Stimulated activated CD8-positive, alpha-beta memory T cell treated with anti-CD3 and anti-CD28 coated beads, Interleukin-4, amount 100 ng/mL, for 4 hours (primary cell): ENCODE results near the gene HDAC9.

Source experiments
- DNase-seq, 2 donors: peaks; one replicate each; pipeline ENCODE4 v3.0.0-alpha.2; 2020; ENCODE audit warnings: low read depth in 2 of 2, low spot score in 1 of 2

The HDAC9 gene

GRCh38 chr7:18653381-18654155, 158.0 kb downstream of the HDAC9 start:
- DNase-seq: no peak

- DNase-seq: no peak
Observed at GRCh38 chr7:18654709-18655108, 159.2 kb downstream of the HDAC9 start.

- DNase-seq: no peak
Observed at GRCh38 chr7:18655506-18655905, 160.0 kb downstream of the HDAC9 start.

- DNase-seq: no peak
Observed at GRCh38 chr7:18655912-18656311, 160.4 kb downstream of the HDAC9 start.

- DNase-seq: no peak
Observed at GRCh38 chr7:18656362-18656761, 160.8 kb downstream of the HDAC9 start.

GRCh38 chr7:18659746-18660145, 164.2 kb downstream of the HDAC9 start:
- DNase-seq: no peak

- DNase-seq: no peak
Observed at GRCh38 chr7:18663321-18663720, 167.8 kb downstream of the HDAC9 start.

- peak; percentile 14 to 24 for DNase-seq
Observed at GRCh38 chr7:18666107-18666728, 170.7 kb downstream of the HDAC9 start.

GRCh38 chr7:18667466-18667865, 171.9 kb downstream of the HDAC9 start:
- DNase-seq: no peak

GRCh38 chr7:18671176-18671575, 175.6 kb downstream of the HDAC9 start:
- DNase-seq: no peak

GRCh38 chr7:18675579-18675978, 180.0 kb downstream of the HDAC9 start:
- DNase-seq: no peak

GRCh38 chr7:18679261-18679660, 183.7 kb downstream of the HDAC9 start:
- DNase-seq: no peak

GRCh38 chr7:18680576-18680975, 185.0 kb downstream of the HDAC9 start:
- DNase-seq: no peak

- no peak for DNase-seq
Observed at GRCh38 chr7:18684916-18685315, 189.4 kb downstream of the HDAC9 start.

- no peak for DNase-seq
Observed at GRCh38 chr7:18685971-18686370, 190.4 kb downstream of the HDAC9 start.

- DNase-seq: no peak
Observed at GRCh38 chr7:18689551-18689950, 194.0 kb downstream of the HDAC9 start.

GRCh38 chr7:18693406-18693805, 197.9 kb downstream of the HDAC9 start:
- no peak for DNase-seq

GRCh38 chr7:18693816-18694215, 198.3 kb downstream of the HDAC9 start:
- DNase-seq: no peak

- no peak for DNase-seq
Observed at GRCh38 chr7:18694484-18694883, 198.9 kb downstream of the HDAC9 start.

- no peak for DNase-seq
Observed at GRCh38 chr7:18694911-18695310, 199.4 kb downstream of the HDAC9 start.

- DNase-seq: no peak
Observed at GRCh38 chr7:18698258-18698734, 202.7 kb downstream of the HDAC9 start.

- DNase-seq: no peak
Observed at GRCh38 chr7:18700147-18700546, 204.6 kb downstream of the HDAC9 start.
